Measurements from ENCODE around the gene CGREF1.
A peak's percentile ranks its signal among the peaks of the same experiment; 100 is the strongest.

CGREF1 gene

GRCh38 chr2:27074738-27075565 lies 44.0 kb downstream of the CGREF1 start:
- no peaks in the 10 kb centered on the region for H3K9me2 ChIP-seq (replicated peaks; ENCODE audit: control insufficient read depth, low read length)
- peaks cover 72% of the 10 kb centered on the region for H3K4me1 ChIP-seq (ENCODE audit: control insufficient read depth, low read length)

GRCh38 chr2:27073782-27074181 lies 45.1 kb downstream of the CGREF1 start:
- H3K4me1 ChIP-seq (ENCODE audit: control insufficient read depth, low read length), result peaks cover 79% of the 10 kb centered on the region
- peaks cover 26% of the 10 kb centered on the region for H3K79me2 ChIP-seq (ENCODE audit: control insufficient read depth, low read length)
- H4K20me1 ChIP-seq (ENCODE audit: control insufficient read depth, insufficient read depth, low read depth, low read length), result no peaks in the 10 kb centered on the region
- peaks cover 26% of the 10 kb centered on the region for H3K36me3 ChIP-seq (ENCODE audit: control insufficient read depth, low read length)
- H3K27ac ChIP-seq (ENCODE audit: low read depth, low read length), result no peak overlapping the region
- H3K9me2 ChIP-seq (replicated peaks; ENCODE audit: control insufficient read depth, low read length), result no peaks in the 10 kb centered on the region
- H3K9me3 ChIP-seq (ENCODE audit: control insufficient read depth, insufficient read depth, low read length), result no peaks in the 10 kb centered on the region
- TF ChIP-seq CTCF (IDR thresholded peaks at IDR 0.05; ENCODE audit: low read depth, low read length, poor library complexity, severe bottlenecking) (no peak), EZH2phosphoT487 (IDR thresholded peaks at IDR 0.05; ENCODE audit: borderline replicate concordance, low read length) (no peak)
- peaks cover 15% of the 10 kb centered on the region; the same call in 1 of the 2 replicates for H3F3A ChIP-seq (ENCODE audit: control insufficient read depth, insufficient read depth)
- H3K27me3 ChIP-seq (ENCODE audit: control insufficient read depth, low read length), result no peaks in the 10 kb centered on the region
- no peak overlapping the region for H3K4me2 ChIP-seq (ENCODE audit: low read length)
- H3K4me3 ChIP-seq (ENCODE audit: low read length), result no peak overlapping the region

More at GRCh38 chr2:27074738-27075565, 44.0 kb downstream of the CGREF1 start:
- Histone ChIP-seq H3K36me3 (ENCODE audit: control insufficient read depth, low read length) (peaks cover 14% of the 10 kb centered on the region), H3K27me3 (ENCODE audit: control insufficient read depth, low read length) (no peaks in the 10 kb centered on the region), H3K79me2 (ENCODE audit: control insufficient read depth, low read length) (peaks cover 15% of the 10 kb centered on the region), H3F3A (ENCODE audit: control insufficient read depth, insufficient read depth) (peaks cover 15% of the 10 kb centered on the region; the same call in 1 of the 2 replicates), H3K9me3 (ENCODE audit: control insufficient read depth, insufficient read depth, low read length) (no peaks in the 10 kb centered on the region), H3K27ac (ENCODE audit: low read depth, low read length) (peak overlapping the region; percentile 45), H3K4me2 (ENCODE audit: low read length) (peak overlapping the region; percentile 53), H4K20me1 (ENCODE audit: control insufficient read depth, insufficient read depth, low read depth, low read length) (no peaks in the 10 kb centered on the region), H3K4me3 (ENCODE audit: low read length) (peak overlapping the region; percentile 51)
- TF ChIP-seq CTCF (IDR thresholded peaks at IDR 0.05; ENCODE audit: low read depth, low read length, poor library complexity, severe bottlenecking) (no peak), EZH2phosphoT487 (IDR thresholded peaks at IDR 0.05; ENCODE audit: borderline replicate concordance, low read length) (no peak)

- peaks cover 35% of the 10 kb centered on the region for H3K36me3 ChIP-seq (ENCODE audit: control insufficient read depth, low read length)
- H3K9me2 ChIP-seq (replicated peaks; ENCODE audit: control insufficient read depth, low read length), result no peaks in the 10 kb centered on the region
- no peaks in the 10 kb centered on the region for H4K20me1 ChIP-seq (ENCODE audit: control insufficient read depth, insufficient read depth, low read depth, low read length)
- TF ChIP-seq EZH2phosphoT487 (IDR thresholded peaks at IDR 0.05; ENCODE audit: borderline replicate concordance, low read length) (no peak), CTCF (IDR thresholded peaks at IDR 0.05; ENCODE audit: low read depth, low read length, poor library complexity, severe bottlenecking) (no peak)
- H3K4me1 ChIP-seq (ENCODE audit: control insufficient read depth, low read length), result peaks cover 73% of the 10 kb centered on the region
- H3F3A ChIP-seq (ENCODE audit: control insufficient read depth, insufficient read depth), result peaks cover 15% of the 10 kb centered on the region; the same call in 1 of the 2 replicates
- no peak overlapping the region for H3K27ac ChIP-seq (ENCODE audit: low read depth, low read length)
- H3K4me3 ChIP-seq (ENCODE audit: low read length), result no peak overlapping the region
- no peaks in the 10 kb centered on the region for H3K27me3 ChIP-seq (ENCODE audit: control insufficient read depth, low read length)
- no peaks in the 10 kb centered on the region for H3K9me3 ChIP-seq (ENCODE audit: control insufficient read depth, insufficient read depth, low read length)
- H3K79me2 ChIP-seq (ENCODE audit: control insufficient read depth, low read length), result peaks cover 34% of the 10 kb centered on the region
- no peak overlapping the region for H3K4me2 ChIP-seq (ENCODE audit: low read length)
These were observed 46.0 kb downstream of the CGREF1 start for GRCh38 chr2:27072920-27073319.
